HepG2 (cell line): ENCODE data around the gene MAP3K14. TPM values are rescaled to one million over a fixed set of nuclear protein-coding genes. Genes with fewer than 3 reads are reported as not detected.
"Not testable (repeated sequence)": the region's sequence is repeated elsewhere in the genome, so short reads cannot be mapped to it uniquely, and the experiment has no call there.

Source experiments
- ATAC-seq: fragments of 200-7000 bp; cut with Tn5 transposase; 3 replicates; pipeline ENCODE4 v1.9.1; 2020; ENCODE audit warnings: mild to moderate bottlenecking, moderate library complexity
- BruUV-seq: library from RNA; stranded (reverse); fragments of 400-500 nt; replicated peaks from 2 replicates; lab custom pipeline; 2021; lab: Mats Ljungman, UMichigan
- CTCF ChIA-PET: fragments of 300-600 bp; formaldehyde crosslinking; extraction: SDS; loops from one replicate; lab custom pipeline; 2021; ENCODE audit warnings: low total read pairs, inconsistent platforms, low intra/inter-chr PET ratio; lab: Yijun Ruan, JAX
- POLR2A ChIA-PET: fragments of 350-600 bp; sonication (Branson Sonifier 250); formaldehyde crosslinking; loops from one replicate; lab custom pipeline; 2020; ENCODE audit warnings: antibody characterized with exemption, inconsistent platforms; lab: Yijun Ruan, JAX
- DNase-seq: peaks from one replicate; pipeline ENCODE4 v3.0.0-alpha.2; 2015; ENCODE audit warnings: low spot score
- FAIRE-seq: peaks from 3 replicates; lab custom pipeline; 2011; peaks lifted over from hg19 to GRCh38; lab: Jason Lieb, UNC
- H2AFZ ChIP-seq: one replicate; pipeline ENCODE4 v1.6.1; 2011; ENCODE audit warnings: low read length, inconsistent platforms
- H3K27ac ChIP-seq: fragments of 300-600 bp; 3 replicates; pipeline ENCODE4 v1.8.0; 2011; ENCODE audit warnings: mixed run types, mild to moderate bottlenecking, mixed read lengths, low read length, inconsistent platforms; ENCODE audit not compliant: insufficient read depth; ENCODE audit errors: extremely low read length
- H3K27me3 ChIP-seq, 2 experiments: fragments of 200-600 bp in 1 of 2; 2 replicates in 1 of 2; 3 replicates in 1 of 2; pipeline versions ENCODE4 v1.6.0 to v1.8.0; 2011; ENCODE audit warnings: low read length in 2 of 2, mild to moderate bottlenecking in 2 of 2, moderate library complexity in 2 of 2, inconsistent platforms in 1 of 2; ENCODE audit not compliant: insufficient read depth in 2 of 2, control insufficient read depth in 1 of 2
- H3K36me3 ChIP-seq, 2 experiments: fragments of 200-600 bp in 1 of 2; replicated peaks in 1 of 2; 2 replicates in 1 of 2; 3 replicates in 1 of 2; pipeline versions ENCODE4 v1.5.1 to v1.8.0; 2011; ENCODE audit warnings: low read length in 2 of 2, inconsistent platforms in 1 of 2; ENCODE audit not compliant: insufficient read depth in 2 of 2, control insufficient read depth in 1 of 2
- H3K4me1 ChIP-seq: 2 replicates; pipeline ENCODE4 v1.5.1; 2012; ENCODE audit warnings: low read length, inconsistent platforms; ENCODE audit not compliant: insufficient read depth
- H3K4me2 ChIP-seq: 2 replicates; pipeline ENCODE4 v1.6.0; 2011; ENCODE audit warnings: low read depth, low read length, inconsistent platforms
- H3K4me3 ChIP-seq, 3 experiments: fragments of 200-600 bp in 1 of 3; sonication (generic), shearing (Covaris generic) in 1 of 3; replicated peaks in 1 of 3; 2 replicates each; pipeline ENCODE4 v1.5.1; 2011 to 2016; ENCODE audit warnings: low read length in 3 of 3, inconsistent platforms in 2 of 3, low read depth in 2 of 3, mild to moderate bottlenecking in 2 of 3, control low read depth in 1 of 3, mixed read lengths in 1 of 3; ENCODE audit not compliant: insufficient read depth in 1 of 3
- H3K79me2 ChIP-seq: one replicate; pipeline ENCODE4 v1.6.1; 2011; ENCODE audit warnings: low read length, inconsistent platforms; ENCODE audit not compliant: insufficient read depth
- H3K9ac ChIP-seq: 2 replicates; pipeline ENCODE4 v1.6.0; 2011; ENCODE audit warnings: mild to moderate bottlenecking, low read depth, low read length, inconsistent platforms; ENCODE audit not compliant: insufficient read depth
- H3K9me3 ChIP-seq: 2 replicates; pipeline ENCODE4 v1.5.1; 2012; ENCODE audit warnings: mild to moderate bottlenecking, low read length
- H4K20me1 ChIP-seq: 2 replicates; pipeline ENCODE4 v1.6.0; 2011; ENCODE audit warnings: inconsistent platforms, mild to moderate bottlenecking, low read length, moderate library complexity; ENCODE audit not compliant: insufficient read depth
- HNF1A ChIP-seq, 2 experiments: sonication (generic) in 1 of 2; formaldehyde crosslinking in 1 of 2; IDR thresholded peaks; 2 replicates each; pipeline versions ENCODE4 v1.4.0 to v1.6.1; 2016 to 2020; ENCODE audit warnings: borderline replicate concordance in 1 of 2, low read depth in 1 of 2, mild to moderate bottlenecking in 1 of 2, missing genetic modification reagents in 1 of 2
- ZNF142 ChIP-seq: sonication (generic); formaldehyde crosslinking; IDR thresholded peaks from 2 replicates; pipeline ENCODE4 v1.4.0; 2020; ENCODE audit warnings: missing genetic modification reagents
- ZNF788 ChIP-seq: sonication (generic); formaldehyde crosslinking; IDR thresholded peaks from 2 replicates; pipeline ENCODE4 v1.5.0; 2020; ENCODE audit warnings: mild to moderate bottlenecking, missing genetic modification reagents, borderline replicate concordance
- ZSCAN29 ChIP-seq: sonication (generic); formaldehyde crosslinking; conservative IDR thresholded peaks from 2 replicates; pipeline ENCODE4 v1.4.0; 2020; ENCODE audit warnings: mild to moderate bottlenecking, missing genetic modification reagents
- WGBS: methylation state at CpG from one replicate; pipeline ENCODE4 v1.1.6; 2017; ENCODE audit warnings: low lambda C conversion rate; 5-methylcytosine and 5-hydroxymethylcytosine counted together
- in situ Hi-C: cut with HindIII; loops from 2 replicates; pipeline ENCODE4 v1.10.0; 2017; ENCODE audit warnings: low pct_unique_long_range_greater_than_20kb; ENCODE audit not compliant: extremely low pct_ligation_motif_present
- intact Hi-C: fragments of 100-400 bp; cut with micrococcal nuclease; formaldehyde crosslinking; loops from one replicate; pipeline ENCODE4 v1.10.0; 2022; ENCODE audit not compliant: unreplicated experiment
- polyA plus RNA-seq, 8 experiments: library from polyadenylated mRNA; depleted of rRNA in 3 of 8; stranded (reverse) in 7 of 8; unstranded in 1 of 8; fragments of >200 nt; fragmentation: Illumina TruSeq in 4 of 8; extraction: Trizol in 4 of 8; gene quantifications; 2 replicates each; pipeline versions ENCODE4 v1.2.1 to v1.2.3, GENCODE V29; 2011 to 2016; ENCODE audit warnings: low read depth in 4 of 8, missing spikeins in 1 of 8, mixed read lengths in 1 of 8; ENCODE audit not compliant: insufficient read depth in 1 of 8
- total RNA-seq, 5 experiments: library from RNA; depleted of rRNA; stranded (reverse); fragments of >200 nt; fragmentation: Illumina TruSeq; extraction: Trizol; gene quantifications; 2 replicates each; pipeline ENCODE4 v1.2.3, GENCODE V29; 2016; ENCODE audit warnings: low read depth in 1 of 5

The MAP3K14 gene
- total and polyA plus RNA-seq, 2 of the 13 experiments (the other 11 are each of a cell fraction or from before 2014, with no cell fraction given), result 2.6 TPM

GRCh38 chr17:45302220-45302619 lies 14.6 kb downstream of the MAP3K14 start:
- POLR2A ChIA-PET, result interaction anchor here (2.3 kb wide), 1 partner anchor 14 kb away, joined by 6 read pairs; the partner anchor contains the start of gene MAP3K14
- FAIRE-seq, result not testable (repeated sequence)

GRCh38 chr17:45301674-45302073 lies 15.1 kb downstream of the MAP3K14 start:
- BruUV-seq, result no TSS peak
- DNase-seq (no peak), FAIRE-seq (no peak), ATAC-seq (no peak)
- Histone ChIP-seq H3K79me2 (peaks cover 31% of the 10 kb centered on the region), H3K4me1 (no peaks in the 10 kb centered on the region), H3K27ac (no peak overlapping the region), H3K9ac (no peak overlapping the region), H3K27me3 (no peaks in the 10 kb centered on the region), H3K9me3 (no peaks in the 10 kb centered on the region), H4K20me1 (no peaks in the 10 kb centered on the region), H2AFZ (no peak overlapping the region), H3K4me3 (no peak overlapping the region), H3K36me3 (no peaks in the 10 kb centered on the region), H3K4me2 (no peak overlapping the region)
- intact Hi-C loops, result no loop called here
- 97% methylated on average over 4 of the region's 4 CpGs for WGBS
- ChIA-PET CTCF (no interaction called here), POLR2A (interaction anchor here (2.3 kb wide), 1 partner anchor 15 kb away, joined by 6 read pairs; the partner anchor contains the start of gene MAP3K14)
- in situ Hi-C loops, result no loop called here
- TF ChIP-seq ZNF788 (CRISPR knock-in tag) (no peak), ZSCAN29 (CRISPR knock-in tag) (no peak), HNF1A (IDR thresholded peaks at IDR 0.05; ENCODE audit: low read depth) (no peak), HNF1A (CRISPR knock-in tag; IDR thresholded peaks at IDR 0.05; ENCODE audit: borderline replicate concordance) (no peak), ZNF142 (CRISPR knock-in tag) (no peak)

More at GRCh38 chr17:45302220-45302619, 14.6 kb downstream of the MAP3K14 start:
- 97% methylated on average over 9 of the region's 9 CpGs for WGBS
- DNase-seq, H3K9me3 ChIP-seq, H3K36me3 ChIP-seq, H3K9ac ChIP-seq, in situ Hi-C loops, ATAC-seq, BruUV-seq, H4K20me1 ChIP-seq, H2AFZ ChIP-seq, H3K4me1 ChIP-seq, H3K4me3 ChIP-seq, H3K4me2 ChIP-seq, CTCF ChIA-PET, H3K27me3 ChIP-seq, H3K27ac ChIP-seq, intact Hi-C loops: not testable (repeated sequence)
- H3K79me2 ChIP-seq, result peaks cover 28% of the 10 kb centered on the region
